GM10266 (cell line): ENCODE measurements around the gene ZNF302.

Source experiments
- DNase-seq: peaks from one replicate; pipeline ENCODE4 v3.0.0; 2012; ENCODE audit errors: extremely low spot score
- CTCF ChIP-seq: IDR thresholded peaks from 2 replicates; pipeline ENCODE4 v1.5.1; 2012; ENCODE audit warnings: mild to moderate bottlenecking, low read depth; ENCODE audit not compliant: control insufficient read depth, insufficient read depth; ENCODE audit errors: missing control alignments

Gene ZNF302

GRCh38 chr19:34731964-34732363 lies 54.5 kb downstream of the ZNF302 start:
- no peak for TF ChIP-seq CTCF
- DNase-seq = no peak

GRCh38 chr19:34732612-34733211 lies 55.2 kb downstream of the ZNF302 start:
- no peak for DNase-seq
- no peak for TF ChIP-seq CTCF

DNA sequence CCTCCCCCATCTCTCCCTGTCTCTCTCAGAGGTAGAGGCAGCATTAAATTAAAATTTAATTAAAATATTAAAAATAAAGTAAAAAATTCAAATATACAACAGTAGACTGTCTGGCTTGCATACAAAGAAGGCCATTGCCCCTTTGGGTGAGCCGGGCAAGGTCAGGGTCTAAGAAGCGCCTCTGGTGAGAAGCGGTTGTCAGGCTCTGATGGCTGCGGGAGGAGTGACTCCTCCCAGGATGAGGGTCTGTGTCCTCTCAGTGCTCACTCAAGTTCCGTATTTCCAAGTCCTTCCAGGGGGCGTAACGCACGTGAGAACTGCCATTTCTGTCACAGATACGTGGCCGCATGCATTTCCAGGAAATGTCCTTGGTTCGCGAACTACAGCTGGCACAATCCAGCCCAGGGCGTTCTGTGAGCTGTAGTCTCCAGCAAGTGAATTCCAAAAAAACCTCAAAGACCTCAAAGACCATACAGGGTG lies 55.8 kb downstream of the ZNF302 start:
- no peak for TF ChIP-seq CTCF
- DNase-seq = peak; percentile 31

DNA sequence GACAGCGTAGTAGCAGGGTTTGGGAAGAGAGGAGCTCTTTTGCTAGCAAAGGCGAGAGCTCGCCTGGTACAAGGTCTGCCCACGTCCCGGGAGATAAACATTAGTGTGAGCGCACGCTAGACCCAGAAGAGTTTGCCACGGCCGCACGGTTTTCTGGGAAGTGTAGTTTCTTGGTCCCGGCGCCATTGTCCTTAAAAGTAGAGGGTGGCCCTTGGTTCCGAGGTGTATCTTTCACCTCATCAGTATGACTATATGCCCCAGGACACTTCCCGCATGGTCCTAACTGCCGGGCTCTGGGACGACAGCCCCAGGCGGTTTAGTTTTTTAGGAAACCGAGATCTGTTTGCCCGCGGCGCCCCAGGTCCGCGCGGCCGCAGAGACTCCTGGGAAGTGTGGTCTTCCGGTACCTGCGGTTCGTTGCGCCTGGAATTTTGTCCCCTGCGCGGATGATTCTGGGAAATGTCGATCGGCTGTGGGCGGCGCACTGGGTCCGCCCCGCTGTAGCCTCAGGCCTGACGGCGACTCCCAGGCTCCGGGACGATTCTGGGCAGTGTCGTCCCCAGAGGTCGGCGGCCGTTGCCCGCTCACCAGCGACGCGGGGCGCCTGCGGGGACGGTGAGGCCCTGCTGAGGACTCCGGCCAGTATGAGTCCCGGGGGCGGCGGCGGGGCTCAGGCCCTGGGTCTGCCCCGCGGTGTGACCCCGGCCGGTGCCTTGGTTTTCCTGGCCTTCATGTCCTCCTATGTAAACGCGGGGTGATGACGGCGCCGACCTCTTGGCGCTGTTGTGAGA lies 56.5 kb downstream of the ZNF302 start, which contains the start of gene ZNF181:
ZNF181 (plus strand) TSS at position 498 of the 791 bp plus-strand sequence. CDS start 795 bp downstream, outside the sequence.
- TF ChIP-seq CTCF = no peak
- DNase-seq = peak; percentile 81

DNA sequence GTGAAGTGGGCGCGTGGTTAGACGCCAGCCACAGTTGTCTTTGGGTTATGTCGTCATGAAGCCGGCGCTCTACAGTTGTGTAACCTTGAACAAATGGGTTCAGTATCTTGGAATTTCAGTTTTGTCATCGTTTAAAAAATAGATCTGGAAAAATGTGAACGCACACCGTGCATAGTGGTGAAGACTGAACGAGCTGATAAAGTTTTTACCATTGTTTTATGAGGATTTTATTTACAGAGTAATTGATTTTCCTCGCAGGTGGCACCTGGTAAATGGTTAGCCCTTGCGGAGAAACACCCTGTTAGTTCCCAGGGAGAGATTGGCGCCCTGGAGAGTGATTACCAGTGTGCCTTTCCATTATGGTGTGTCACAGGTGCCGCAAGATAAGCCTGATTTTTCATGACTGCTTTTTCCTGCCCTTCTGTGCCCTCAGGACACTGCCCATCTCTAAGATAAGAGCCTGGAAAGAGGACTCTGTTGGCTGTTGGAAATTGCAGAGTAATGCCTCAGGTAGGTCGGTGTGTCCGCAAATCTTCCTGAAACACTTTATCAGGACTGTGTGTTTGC lies 57.1 kb downstream of the ZNF302 start:
- no peak for TF ChIP-seq CTCF
- no peak for DNase-seq
